A204.1 (cell line): ENCODE data around the gene RNGTT.
"Not testable (repeated sequence)": the region's sequence is repeated elsewhere in the genome, so short reads cannot be mapped to it uniquely, and the experiment has no call there.

Experiments
- FAIRE-seq: peaks from 2 replicates; lab custom pipeline; 2012; peaks lifted over from hg19 to GRCh38; lab: Jason Lieb, UNC

Gene RNGTT

GRCh38 chr6:88807622-88808021 lies 155.8 kb downstream of the RNGTT start:
- no peak for FAIRE-seq

- no peak for FAIRE-seq
These were observed 156.7 kb downstream of the RNGTT start for GRCh38 chr6:88806728-88807127.

GRCh38 chr6:88804701-88805100 lies 158.7 kb downstream of the RNGTT start:
- FAIRE-seq: no peak

GRCh38 chr6:88785478-88785877 lies 177.9 kb downstream of the RNGTT start:
- FAIRE-seq: no peak

- peak; percentile 30 for FAIRE-seq
These were observed 182.6 kb downstream of the RNGTT start for GRCh38 chr6:88780714-88781389.

- FAIRE-seq: no peak
These were observed 187.4 kb downstream of the RNGTT start for GRCh38 chr6:88775866-88776571.

- FAIRE-seq: not testable (repeated sequence)
These were observed 195.3 kb downstream of the RNGTT start for GRCh38 chr6:88768114-88768513.

GRCh38 chr6:88764081-88764480 lies 199.3 kb downstream of the RNGTT start:
- no peak for FAIRE-seq

GRCh38 chr6:88763160-88763559 lies 200.3 kb downstream of the RNGTT start:
- FAIRE-seq: no peak

- FAIRE-seq: no peak
These were observed 202.0 kb downstream of the RNGTT start for GRCh38 chr6:88761237-88762031.

GRCh38 chr6:88760091-88760490 lies 203.3 kb downstream of the RNGTT start:
- no peak for FAIRE-seq

GRCh38 chr6:88750936-88751335 lies 212.5 kb downstream of the RNGTT start:
- no peak for FAIRE-seq

- FAIRE-seq: no peak
These were observed 213.6 kb downstream of the RNGTT start for GRCh38 chr6:88749849-88750248.

GRCh38 chr6:88748141-88748540 lies 215.3 kb downstream of the RNGTT start:
- no peak for FAIRE-seq

- no peak for FAIRE-seq
These were observed 221.5 kb downstream of the RNGTT start for GRCh38 chr6:88741939-88742338.

- FAIRE-seq: no peak
These were observed 222.3 kb downstream of the RNGTT start for GRCh38 chr6:88741071-88741470.

GRCh38 chr6:88734544-88734943 lies 228.9 kb downstream of the RNGTT start:
- FAIRE-seq: no peak

- FAIRE-seq: no peak
These were observed 232.8 kb downstream of the RNGTT start for GRCh38 chr6:88730611-88731011.

- no peak for FAIRE-seq
These were observed 234.7 kb downstream of the RNGTT start for GRCh38 chr6:88728756-88729155.

GRCh38 chr6:88726409-88726808 lies 237.0 kb downstream of the RNGTT start:
- FAIRE-seq: not testable (repeated sequence)

GRCh38 chr6:88725111-88725975 lies 238.1 kb downstream of the RNGTT start:
- no peak for FAIRE-seq

GRCh38 chr6:88722686-88723085 lies 240.7 kb downstream of the RNGTT start:
- no peak for FAIRE-seq
